Stimulated activated memory B cell treated with anti-CD40 and anti-IgM and Interleukin-4, amounts not matched to agents 10 μg/mL and 1 μg/mL and 100 μg/mL, for 72 hours (primary cell): Measurements from ENCODE around the gene TLR6.
A peak's percentile ranks its signal among the peaks of the same experiment; 100 is the strongest.
"Not testable (repeated sequence)": the region's sequence is repeated elsewhere in the genome, so short reads cannot be mapped to it uniquely, and the experiment has no call there.

Experiments used
- ATAC-seq: fragments of 150-1000 bp; cut with Tn5 transposase; 2 replicates; pipeline ENCODE4 v1.10.0; 2021
- H3K27ac Mint-ChIP-seq: one replicate; pipeline ENCODE4 v1.8.0; 2022; ENCODE audit warnings: mild to moderate bottlenecking, mixed read lengths
- H3K27me3 Mint-ChIP-seq: one replicate; pipeline ENCODE4 v1.8.0; 2022; ENCODE audit warnings: mixed read lengths
- H3K36me3 Mint-ChIP-seq: one replicate; pipeline ENCODE4 v1.8.0; 2022; ENCODE audit warnings: mixed read lengths
- H3K4me1 Mint-ChIP-seq: one replicate; pipeline ENCODE4 v1.8.0; 2022; ENCODE audit warnings: mixed read lengths
- H3K4me3 Mint-ChIP-seq: one replicate; pipeline ENCODE4 v1.8.0; 2022; ENCODE audit warnings: mild to moderate bottlenecking, moderate library complexity, mixed read lengths
- H3K9me3 Mint-ChIP-seq: one replicate; pipeline ENCODE4 v1.8.0; 2022; ENCODE audit warnings: mixed read lengths

The TLR6 gene

DNA sequence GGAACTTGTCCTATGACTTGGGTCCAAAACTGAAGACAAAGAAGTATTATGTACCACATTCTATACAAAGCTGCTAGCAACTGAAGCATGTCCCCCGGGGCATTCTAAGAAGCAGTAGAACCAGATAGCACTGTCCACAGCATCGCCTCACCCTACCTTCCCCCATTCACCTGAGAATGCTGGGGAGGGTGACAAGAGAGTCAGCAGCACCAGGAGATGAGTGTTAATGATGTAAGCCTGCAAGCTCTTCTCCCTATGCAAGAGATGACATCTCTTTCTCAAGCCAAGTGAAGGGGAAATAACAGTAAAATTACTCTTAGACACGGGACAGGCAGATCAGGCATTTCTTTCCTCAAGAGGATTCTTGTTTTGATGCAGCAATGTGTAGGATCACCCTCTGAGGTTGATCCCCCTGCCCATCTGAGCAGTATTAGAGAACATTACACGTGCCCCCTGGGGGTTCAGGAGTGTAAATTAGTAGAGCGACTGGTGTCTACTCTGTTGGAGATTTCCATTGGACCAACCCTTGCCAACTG, 38.1 kb downstream of the TLR6 start:
- Mint-ChIP-seq H3K9me3 (peaks cover 11% of the 10 kb centered on the region), H3K27ac (peak overlapping the region; percentile 66), H3K36me3 (peaks cover 33% of the 10 kb centered on the region), H3K27me3 (no peaks in the 10 kb centered on the region), H3K4me3 (no peak overlapping the region), H3K4me1 (peaks cover 61% of the 10 kb centered on the region)
- ATAC-seq: peak; percentile 29

- Mint-ChIP-seq H3K36me3 (peaks cover 36% of the 10 kb centered on the region), H3K4me1 (peaks cover 68% of the 10 kb centered on the region), H3K27ac (peak overlapping the region; percentile 76), H3K9me3 (peaks cover 4% of the 10 kb centered on the region), H3K4me3 (peak overlapping the region; percentile 40), H3K27me3 (no peaks in the 10 kb centered on the region)
- ATAC-seq: peak; percentile 84
These were observed 40.5 kb downstream of the TLR6 start for GRCh38 chr4:38815885-38816782.

- Mint-ChIP-seq H3K4me3 (no peak overlapping the region), H3K36me3 (peaks cover 42% of the 10 kb centered on the region), H3K9me3 (peaks cover 4% of the 10 kb centered on the region), H3K27me3 (no peaks in the 10 kb centered on the region), H3K4me1 (peaks cover 57% of the 10 kb centered on the region), H3K27ac (peak overlapping the region; percentile 42)
- no peak for ATAC-seq
These were observed 42.2 kb downstream of the TLR6 start for GRCh38 chr4:38814386-38814785.

- peaks cover 42% of the 10 kb centered on the region for H3K36me3 Mint-ChIP-seq
- no peak for ATAC-seq
- no peaks in the 10 kb centered on the region for H3K27me3 Mint-ChIP-seq
- H3K4me1 Mint-ChIP-seq: peaks cover 44% of the 10 kb centered on the region
- H3K9me3 Mint-ChIP-seq: peaks cover 4% of the 10 kb centered on the region
- H3K4me3 Mint-ChIP-seq: no peak overlapping the region
- H3K27ac Mint-ChIP-seq: no peak overlapping the region
These were observed 45.3 kb downstream of the TLR6 start for GRCh38 chr4:38811297-38811696.

DNA sequence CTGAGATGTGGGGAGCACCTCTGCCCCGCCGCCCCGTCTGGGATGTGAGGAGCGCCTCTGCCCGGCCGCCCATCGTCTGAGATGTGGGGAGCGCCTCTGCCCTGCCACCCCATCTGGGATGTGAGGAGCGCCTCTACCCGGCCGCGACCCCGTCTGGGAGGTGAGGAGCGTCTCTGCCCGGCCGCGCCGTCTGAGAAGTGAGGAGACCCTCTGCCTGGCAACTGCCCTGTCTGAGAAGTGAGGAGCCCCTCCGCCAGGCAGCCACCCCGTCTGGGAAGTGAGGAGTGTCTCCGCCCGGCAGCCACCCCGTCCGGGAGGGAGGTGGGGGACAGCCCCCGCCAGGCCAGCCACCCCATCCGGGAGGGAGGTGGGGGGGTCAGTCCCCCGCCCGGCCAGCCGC, 49.2 kb downstream of the TLR6 start:
- H3K9me3 Mint-ChIP-seq, H3K27ac Mint-ChIP-seq, H3K4me3 Mint-ChIP-seq, H3K27me3 Mint-ChIP-seq, ATAC-seq: not testable (repeated sequence)
- peaks cover 20% of the 10 kb centered on the region for H3K36me3 Mint-ChIP-seq
- H3K4me1 Mint-ChIP-seq: peaks cover 53% of the 10 kb centered on the region

DNA sequence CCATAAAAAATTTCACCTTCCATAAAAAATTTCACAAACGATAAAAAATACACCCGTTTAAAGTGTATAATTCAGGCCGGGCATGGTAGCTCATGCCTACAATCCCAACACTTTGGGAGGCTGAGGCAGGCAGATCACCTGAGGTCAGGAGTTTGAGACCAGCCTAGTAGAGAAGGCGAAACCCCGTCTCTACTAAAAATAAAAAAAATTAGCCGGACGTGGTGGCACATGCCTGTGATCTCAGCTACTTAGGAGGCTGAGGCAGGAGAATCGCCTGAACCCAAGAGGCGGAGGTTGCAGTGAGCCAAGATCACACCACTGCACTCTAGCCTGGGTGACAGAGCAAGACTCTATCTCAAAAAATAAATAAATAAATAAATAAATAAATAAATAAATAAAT, 50.4 kb downstream of the TLR6 start:
- H3K4me1 Mint-ChIP-seq: peaks cover 59% of the 10 kb centered on the region
- peak overlapping the region; percentile 39 for H3K4me3 Mint-ChIP-seq

GRCh38 chr4:38805530-38806145, 51.0 kb downstream of the TLR6 start:
- peaks cover 57% of the 10 kb centered on the region for H3K4me1 Mint-ChIP-seq
- peak; percentile 93 for ATAC-seq
- peak overlapping the region; percentile 97 for H3K27ac Mint-ChIP-seq
- H3K4me3 Mint-ChIP-seq: peak overlapping the region; percentile 89
- H3K36me3 Mint-ChIP-seq: peaks cover 30% of the 10 kb centered on the region
- H3K27me3 Mint-ChIP-seq: no peaks in the 10 kb centered on the region
- H3K9me3 Mint-ChIP-seq: peaks cover 3% of the 10 kb centered on the region

More for the DNA sequence above, 50.4 kb downstream of the TLR6 start:
- H3K27ac Mint-ChIP-seq: peak overlapping the region; percentile 97
- not testable (repeated sequence) for H3K9me3 Mint-ChIP-seq, ATAC-seq, H3K27me3 Mint-ChIP-seq
- H3K36me3 Mint-ChIP-seq: peaks cover 27% of the 10 kb centered on the region

DNA sequence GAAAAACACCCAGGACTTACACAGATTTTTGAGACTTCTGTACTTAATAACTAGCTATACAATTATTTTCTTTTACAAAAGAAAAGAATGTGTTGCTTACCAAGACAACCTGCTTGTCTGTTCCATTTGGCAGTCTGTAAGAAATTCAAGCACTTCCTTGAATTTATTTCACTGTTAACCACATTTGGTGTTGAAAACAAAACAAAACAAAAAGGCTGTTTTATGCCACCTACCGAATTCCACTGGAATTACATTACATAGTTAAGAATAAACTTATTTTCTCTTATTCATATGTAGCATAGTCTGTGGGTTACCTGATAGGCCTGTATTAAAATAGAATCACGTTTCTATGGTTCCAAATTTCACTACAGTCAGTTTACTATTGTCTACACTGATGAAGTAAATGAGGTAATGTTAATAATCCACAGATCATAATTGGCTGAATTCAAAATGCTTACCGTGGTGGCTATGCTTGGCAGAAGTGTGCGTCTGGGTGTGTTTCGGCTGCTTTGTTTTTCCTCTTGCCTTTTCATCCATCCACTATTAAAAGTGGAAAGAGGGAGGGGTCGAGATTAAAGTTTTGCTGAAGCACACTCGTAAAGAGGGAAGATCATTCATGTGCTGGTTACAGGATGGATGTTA, 51.8 kb downstream of the TLR6 start, which contains the start of gene TLR1:
Gene TLR1 (minus strand): TSS at position 138 of the 642 bp plus-strand sequence. CDS start 5,960 bp downstream, outside the sequence.
- Mint-ChIP-seq H3K36me3 (peaks cover 37% of the 10 kb centered on the region), H3K4me1 (peaks cover 53% of the 10 kb centered on the region), H3K27me3 (no peaks in the 10 kb centered on the region), H3K4me3 (peak within 1 kb of the TSS; percentile 89), H3K9me3 (peaks cover 8% of the 10 kb centered on the region), H3K27ac (peak within 1 kb of the TSS; percentile 97)
- peak; percentile 60 for ATAC-seq

DNA sequence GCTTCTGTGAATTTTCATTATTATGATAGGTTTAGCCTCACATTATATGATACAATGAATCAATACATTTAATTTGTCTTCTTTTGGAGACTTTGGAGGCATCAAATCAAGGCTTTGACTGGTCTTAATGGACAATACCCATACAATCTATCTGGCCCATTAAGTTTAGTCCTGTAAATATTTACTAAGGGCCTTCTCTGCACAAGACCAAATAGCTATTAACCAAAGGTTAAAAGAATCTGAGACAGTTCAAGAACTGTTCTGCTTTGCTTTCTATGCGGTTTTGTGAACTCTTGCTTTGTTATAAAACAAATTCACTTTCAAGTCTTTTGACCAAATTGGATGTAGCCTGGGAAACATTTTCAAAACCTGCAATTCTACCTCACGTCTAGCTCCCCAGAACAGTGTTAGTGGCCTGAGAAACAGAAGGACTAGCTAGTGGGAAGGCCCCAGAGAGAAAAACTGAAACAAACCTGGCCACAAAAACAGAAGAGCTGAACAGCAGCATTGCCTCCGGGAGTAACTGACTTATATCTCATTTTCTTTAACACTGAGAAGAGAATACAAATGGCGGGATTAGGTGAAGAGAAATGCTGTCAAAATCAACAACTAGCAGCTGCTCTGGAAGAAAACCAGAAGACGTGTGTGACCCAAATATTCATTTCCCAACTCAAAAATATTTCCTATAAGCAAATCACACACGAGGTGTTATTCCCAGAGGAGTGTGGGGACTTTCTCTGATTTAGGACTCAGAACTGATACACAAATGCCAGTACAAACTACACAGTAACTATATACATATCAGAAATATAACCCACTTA, 52.6 kb downstream of the TLR6 start:
- H3K36me3 Mint-ChIP-seq: peaks cover 44% of the 10 kb centered on the region
- peaks cover 53% of the 10 kb centered on the region for H3K4me1 Mint-ChIP-seq
- H3K27ac Mint-ChIP-seq: peak overlapping the region; percentile 97
- peak overlapping the region; percentile 89 for H3K4me3 Mint-ChIP-seq
- no peaks in the 10 kb centered on the region for H3K27me3 Mint-ChIP-seq
- peak; percentile 76 for ATAC-seq
- H3K9me3 Mint-ChIP-seq: peaks cover 11% of the 10 kb centered on the region

- H3K4me1 Mint-ChIP-seq: peaks cover 53% of the 10 kb centered on the region
- ATAC-seq: no peak
- peaks cover 57% of the 10 kb centered on the region for H3K36me3 Mint-ChIP-seq
- H3K27me3 Mint-ChIP-seq: no peaks in the 10 kb centered on the region
- peak overlapping the region; percentile 97 for H3K27ac Mint-ChIP-seq
- peak overlapping the region; percentile 16 for H3K4me3 Mint-ChIP-seq
- H3K9me3 Mint-ChIP-seq: peaks cover 11% of the 10 kb centered on the region
These were observed 53.9 kb downstream of the TLR6 start for GRCh38 chr4:38802561-38803355.

GRCh38 chr4:38800961-38801450, 55.6 kb downstream of the TLR6 start:
- peaks cover 42% of the 10 kb centered on the region for H3K4me1 Mint-ChIP-seq
- H3K4me3 Mint-ChIP-seq: no peak overlapping the region
- peaks cover 11% of the 10 kb centered on the region for H3K9me3 Mint-ChIP-seq
- no peak for ATAC-seq
- H3K27ac Mint-ChIP-seq: peak overlapping the region; percentile 20
- peaks cover 74% of the 10 kb centered on the region for H3K36me3 Mint-ChIP-seq
- no peaks in the 10 kb centered on the region for H3K27me3 Mint-ChIP-seq

DNA sequence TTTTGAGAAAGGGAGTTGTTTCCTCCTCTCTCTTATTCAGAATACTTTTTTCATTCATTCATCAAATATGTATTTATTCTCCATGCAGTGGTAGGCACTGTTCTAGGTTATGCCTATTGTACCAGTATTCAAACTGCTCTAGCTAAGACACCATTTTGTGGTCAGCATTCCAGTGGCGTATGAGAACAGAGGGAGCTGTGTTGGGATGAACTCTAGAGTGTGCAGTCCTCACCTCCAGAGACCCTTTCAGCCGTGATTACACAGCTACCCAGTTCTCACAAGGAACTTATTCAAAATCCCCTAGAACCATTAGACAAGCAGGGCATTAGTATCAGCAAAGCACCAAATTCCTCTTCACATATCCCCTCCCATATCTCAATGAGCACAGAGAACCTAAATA, 56.3 kb downstream of the TLR6 start:
- H3K9me3 Mint-ChIP-seq: peaks cover 13% of the 10 kb centered on the region

DNA sequence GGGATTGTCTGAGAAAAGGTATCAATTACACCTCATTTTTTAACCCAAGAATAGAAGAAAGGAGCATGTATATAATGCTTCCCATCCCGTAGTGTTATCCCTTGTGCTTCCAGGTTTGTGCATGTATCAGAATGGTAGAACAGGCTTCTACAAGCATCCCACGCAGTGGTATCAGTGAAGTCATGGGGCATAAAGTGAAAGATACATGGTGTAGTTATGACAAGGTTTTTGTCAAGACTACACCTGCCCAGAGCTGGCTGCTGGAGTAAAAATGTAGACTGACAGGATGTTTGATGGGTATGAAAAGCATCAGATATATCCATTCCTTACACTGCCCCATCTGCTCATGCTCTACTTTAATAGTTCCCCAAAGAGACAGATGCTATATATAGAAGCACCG, 61.5 kb downstream of the TLR6 start:
- Mint-ChIP-seq H3K4me1 (peaks cover 13% of the 10 kb centered on the region), H3K27me3 (no peaks in the 10 kb centered on the region), H3K36me3 (peaks cover 77% of the 10 kb centered on the region), H3K4me3 (no peak overlapping the region), H3K9me3 (peaks cover 14% of the 10 kb centered on the region), H3K27ac (no peak overlapping the region)
- ATAC-seq: no peak

More for the DNA sequence above, 56.3 kb downstream of the TLR6 start:
- Mint-ChIP-seq H3K36me3 (peaks cover 81% of the 10 kb centered on the region), H3K4me1 (peaks cover 36% of the 10 kb centered on the region), H3K4me3 (no peak overlapping the region), H3K27me3 (no peaks in the 10 kb centered on the region), H3K27ac (peak overlapping the region; percentile 20)
- ATAC-seq: no peak
